Neural cell (in vitro differentiated cells): ENCODE results near the gene TMOD1. TPM values are rescaled to one million over a fixed set of nuclear protein-coding genes. Genes with fewer than 3 reads are reported as not detected.

Experiments used
- H2AFZ ChIP-seq: fragments of 200-600, 300-800 bp; sonication (generic), shearing (Covaris generic); 2 replicates; pipeline ENCODE4 v1.6.0; 2014; ENCODE audit warnings: low read depth, mild to moderate bottlenecking, antibody characterized with exemption, low read length, moderate library complexity
- H3F3A ChIP-seq: fragments of 200-600 bp; shearing (Covaris generic); 2 replicates; pipeline ENCODE4 v1.6.1; 2016; ENCODE audit warnings: mild to moderate bottlenecking, moderate library complexity, mixed read lengths, antibody characterized with exemption, low read length; ENCODE audit not compliant: insufficient read depth, poor library complexity, severe bottlenecking
- H3K27ac ChIP-seq: fragments of 200-600, 300-800 bp; sonication (generic), shearing (Covaris generic); 2 replicates; pipeline ENCODE4 v1.5.1; 2014; ENCODE audit warnings: mild to moderate bottlenecking, low read length, moderate library complexity
- H3K27me3 ChIP-seq: fragments of 300-800, 200-600 bp; sonication (generic), shearing (Covaris generic); 2 replicates; pipeline ENCODE4 v1.6.0; 2014; ENCODE audit warnings: mild to moderate bottlenecking, low read depth, low read length, moderate library complexity; ENCODE audit not compliant: insufficient read depth
- H3K36me3 ChIP-seq: fragments of 300-800, 200-600 bp; sonication (generic), shearing (Covaris generic); 2 replicates; pipeline ENCODE4 v1.5.1; 2014; ENCODE audit warnings: mild to moderate bottlenecking, antibody characterized with exemption, low read length, moderate library complexity; ENCODE audit not compliant: insufficient read depth
- H3K4me2 ChIP-seq: fragments of 300-800, 200-600 bp; sonication (generic), shearing (Covaris generic); 2 replicates; pipeline ENCODE4 v1.6.0; 2014; ENCODE audit warnings: mild to moderate bottlenecking, low read length
- H3K4me3 ChIP-seq: fragments of 300-800, 200-600 bp; sonication (generic), shearing (Covaris generic); 2 replicates; pipeline ENCODE4 v1.5.1; 2014; ENCODE audit warnings: mild to moderate bottlenecking, low read length, moderate library complexity
- H3K79me2 ChIP-seq: fragments of 200-600 bp; shearing (Covaris generic); replicated peaks from 2 replicates; pipeline ENCODE4 v1.6.0; 2014; ENCODE audit warnings: mild to moderate bottlenecking, low read length, moderate library complexity; ENCODE audit not compliant: insufficient read depth
- H3K9ac ChIP-seq: fragments of 300-800, 200-600 bp; sonication (generic), shearing (Covaris generic); 2 replicates; pipeline ENCODE4 v1.6.1; 2016; ENCODE audit warnings: mild to moderate bottlenecking, low read length, mixed read lengths
- H3K9me2 ChIP-seq: fragments of 200-600 bp; shearing (Covaris generic); 2 replicates; pipeline ENCODE4 v1.6.1; 2016; ENCODE audit warnings: mild to moderate bottlenecking, low read length, mixed read lengths; ENCODE audit not compliant: insufficient read depth
- H3K9me3 ChIP-seq: fragments of 200-600, 300-800 bp; sonication (generic), shearing (Covaris generic); 2 replicates; pipeline ENCODE4 v1.6.1; 2016; ENCODE audit warnings: mild to moderate bottlenecking, mixed run types, low read length, moderate library complexity, mixed read lengths
- H4K20me1 ChIP-seq: fragments of 200-600 bp; shearing (Covaris generic); 2 replicates; pipeline ENCODE4 v1.6.1; 2016; ENCODE audit warnings: mild to moderate bottlenecking, mixed run types; ENCODE audit not compliant: insufficient read depth
- EP300 ChIP-seq: fragments of 450-650 bp; conservative IDR thresholded peaks from 2 replicates; pipeline ENCODE4 v1.6.1; 2014; ENCODE audit warnings: antibody characterized with exemption, mild to moderate bottlenecking, moderate library complexity; ENCODE audit not compliant: poor library complexity, severe bottlenecking
- EZH2 ChIP-seq: fragments of 200-600, 300-800 bp; shearing (Covaris generic), sonication (generic); IDR thresholded peaks from 2 replicates; pipeline ENCODE4 v1.6.1; 2014; ENCODE audit warnings: antibody characterized with exemption, low read length, borderline replicate concordance, mild to moderate bottlenecking; ENCODE audit not compliant: insufficient read depth, poor library complexity, severe bottlenecking
- MXI1 ChIP-seq: fragments of 450-650 bp; conservative IDR thresholded peaks from 2 replicates; pipeline ENCODE4 v1.6.1; 2014; ENCODE audit warnings: antibody characterized with exemption, mild to moderate bottlenecking; ENCODE audit not compliant: poor library complexity, severe bottlenecking
- POLR2AphosphoS5 ChIP-seq: IDR thresholded peaks from 2 replicates; pipeline ENCODE4 v1.6.1; 2012
- RAD21 ChIP-seq: fragments of 450-650 bp; conservative IDR thresholded peaks from 2 replicates; pipeline ENCODE4 v1.6.1; 2014; ENCODE audit warnings: antibody characterized with exemption, mild to moderate bottlenecking, moderate library complexity
- REST ChIP-seq: IDR thresholded peaks from 2 replicates; pipeline ENCODE4 v1.6.1; 2012; ENCODE audit warnings: borderline replicate concordance
- SMC3 ChIP-seq: fragments of 450-650 bp; conservative IDR thresholded peaks from 2 replicates; pipeline ENCODE4 v1.6.1; 2014; ENCODE audit warnings: antibody characterized with exemption, mild to moderate bottlenecking, moderate library complexity; ENCODE audit not compliant: poor library complexity
- TAF1 ChIP-seq: IDR thresholded peaks from 2 replicates; pipeline ENCODE4 v1.6.1; 2012; ENCODE audit warnings: low read depth
- polyA plus RNA-seq: library from polyadenylated mRNA; depleted of rRNA; stranded (reverse); fragments of >200 nt; gene quantifications from 2 replicates; pipeline ENCODE4 v1.2.3, GENCODE V29; 2014
- TF ChIP-seq, protein P1 (sequence below): fragments of 450-650 bp; IDR thresholded peaks from 2 replicates; pipeline ENCODE4 v1.5.1; 2014; ENCODE audit warnings: antibody characterized with exemption, mild to moderate bottlenecking, moderate library complexity; ENCODE audit not compliant: poor library complexity, severe bottlenecking

TMOD1 gene
- polyA plus RNA-seq, 1 donor from 2014 or later, result 0.17 TPM

GRCh38 chr9:97506306-97506705 is 4.8 kb downstream of the TMOD1 start:
- Histone ChIP-seq H3K4me3 (no peak overlapping the region), H3K9me3 (no peaks in the 10 kb centered on the region), H3K79me2 (no peaks in the 10 kb centered on the region), H2AFZ (no peak overlapping the region), H4K20me1 (no peaks in the 10 kb centered on the region), H3F3A (no peaks in the 10 kb centered on the region), H3K4me2 (no peak overlapping the region), H3K36me3 (no peaks in the 10 kb centered on the region), H3K9me2 (no peaks in the 10 kb centered on the region), H3K27me3 (peaks cover 33% of the 10 kb centered on the region), H3K9ac (no peak overlapping the region), H3K27ac (no peak overlapping the region)
- TF ChIP-seq EP300 (no peak), TAF1 (no peak), POLR2AphosphoS5 (no peak), RAD21 (no peak), MXI1 (no peak), REST (no peak), SMC3 (no peak), EZH2 (no peak)
- TF ChIP-seq, protein P1, sequence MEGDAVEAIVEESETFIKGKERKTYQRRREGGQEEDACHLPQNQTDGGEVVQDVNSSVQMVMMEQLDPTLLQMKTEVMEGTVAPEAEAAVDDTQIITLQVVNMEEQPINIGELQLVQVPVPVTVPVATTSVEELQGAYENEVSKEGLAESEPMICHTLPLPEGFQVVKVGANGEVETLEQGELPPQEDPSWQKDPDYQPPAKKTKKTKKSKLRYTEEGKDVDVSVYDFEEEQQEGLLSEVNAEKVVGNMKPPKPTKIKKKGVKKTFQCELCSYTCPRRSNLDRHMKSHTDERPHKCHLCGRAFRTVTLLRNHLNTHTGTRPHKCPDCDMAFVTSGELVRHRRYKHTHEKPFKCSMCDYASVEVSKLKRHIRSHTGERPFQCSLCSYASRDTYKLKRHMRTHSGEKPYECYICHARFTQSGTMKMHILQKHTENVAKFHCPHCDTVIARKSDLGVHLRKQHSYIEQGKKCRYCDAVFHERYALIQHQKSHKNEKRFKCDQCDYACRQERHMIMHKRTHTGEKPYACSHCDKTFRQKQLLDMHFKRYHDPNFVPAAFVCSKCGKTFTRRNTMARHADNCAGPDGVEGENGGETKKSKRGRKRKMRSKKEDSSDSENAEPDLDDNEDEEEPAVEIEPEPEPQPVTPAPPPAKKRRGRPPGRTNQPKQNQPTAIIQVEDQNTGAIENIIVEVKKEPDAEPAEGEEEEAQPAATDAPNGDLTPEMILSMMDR, result no peak

DNA sequence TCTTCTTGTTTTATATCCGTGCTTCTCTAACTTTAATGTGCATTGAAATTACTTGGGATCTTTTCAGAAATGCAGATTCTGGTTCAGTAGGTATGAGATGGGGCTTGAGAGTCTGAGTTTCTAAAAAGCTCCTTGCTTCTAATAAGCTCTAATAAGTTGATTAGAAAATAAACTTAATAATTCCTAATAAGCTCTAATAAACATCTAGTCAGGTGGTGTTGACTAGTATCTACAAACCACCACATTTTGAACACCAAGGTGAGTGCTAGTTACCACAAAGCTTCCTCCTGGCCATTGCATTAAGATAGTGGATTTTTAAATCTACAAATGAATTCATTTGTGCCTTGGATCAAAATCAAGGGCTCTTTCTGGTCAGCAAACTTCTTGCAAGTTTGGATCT is 5.3 kb downstream of the TMOD1 start:
- no peaks in the 10 kb centered on the region for H3K9me3 ChIP-seq
- peaks cover 31% of the 10 kb centered on the region for H3K27me3 ChIP-seq
- no peak overlapping the region for H3K9ac ChIP-seq
- H4K20me1 ChIP-seq, result no peaks in the 10 kb centered on the region
- H3K27ac ChIP-seq, result no peak overlapping the region
- H3K4me2 ChIP-seq, result no peak overlapping the region
- no peaks in the 10 kb centered on the region for H3K9me2 ChIP-seq
- H3K4me3 ChIP-seq, result no peak overlapping the region
- no peaks in the 10 kb centered on the region for H3F3A ChIP-seq
- no peak overlapping the region for H2AFZ ChIP-seq
- no peaks in the 10 kb centered on the region for H3K36me3 ChIP-seq
- no peak for TF ChIP-seq MXI1
- no peak for TF ChIP-seq RAD21
- TF ChIP-seq TAF1, result no peak
- TF ChIP-seq EP300, result no peak
- TF ChIP-seq POLR2AphosphoS5, result no peak
- TF ChIP-seq REST, result no peak
- TF ChIP-seq EZH2, result no peak
- no peak for TF ChIP-seq SMC3
- TF ChIP-seq, protein P1, result no peak
- no peaks in the 10 kb centered on the region for H3K79me2 ChIP-seq
